MM.1S (cell line): ENCODE data around the gene FAM193B.

Experiments used
- DNase-seq: peaks from one replicate; pipeline ENCODE4 v3.0.0-alpha.2; 2015
- H2AFZ ChIP-seq: fragments of 300-600 bp; sonication (generic); 2 replicates; pipeline ENCODE4 v1.6.0; 2016; ENCODE audit warnings: antibody characterized with exemption, low read length
- H3F3A ChIP-seq: fragments of 300-600 bp; sonication (generic); 2 replicates; pipeline ENCODE4 v1.6.1; 2016; ENCODE audit warnings: mild to moderate bottlenecking, antibody characterized with exemption, low read length, moderate library complexity, mixed read lengths; ENCODE audit not compliant: insufficient read depth
- H3K27ac ChIP-seq: fragments of 300-600 bp; sonication (generic); 2 replicates; pipeline ENCODE4 v1.5.1; 2016; ENCODE audit warnings: mild to moderate bottlenecking, low read length
- H3K27me3 ChIP-seq: fragments of 300-600 bp; sonication (generic); replicated peaks from 2 replicates; pipeline ENCODE4 v1.6.0; 2016; ENCODE audit warnings: low read length; ENCODE audit not compliant: insufficient read depth
- H3K36me3 ChIP-seq: fragments of 300-600 bp; sonication (generic); replicated peaks from 2 replicates; pipeline ENCODE4 v1.6.1; 2016; ENCODE audit warnings: mild to moderate bottlenecking, low read length, mixed read lengths; ENCODE audit not compliant: insufficient read depth
- H3K4me1 ChIP-seq: fragments of 300-600 bp; sonication (generic); 2 replicates; pipeline ENCODE4 v1.6.1; 2016; ENCODE audit warnings: low read length, mixed read lengths
- H3K4me2 ChIP-seq: fragments of 300-600 bp; sonication (generic); 2 replicates; pipeline ENCODE4 v1.6.0; 2016; ENCODE audit warnings: low read depth, low read length
- H3K4me3 ChIP-seq: fragments of 300-600 bp; sonication (generic); 2 replicates; pipeline ENCODE4 v1.5.1; 2016; ENCODE audit warnings: low read length, mixed read lengths
- H3K79me2 ChIP-seq: fragments of 300-600 bp; sonication (generic); 2 replicates; pipeline ENCODE4 v1.6.1; 2016; ENCODE audit warnings: mixed run types, low read length, mixed read lengths
- H3K9ac ChIP-seq: fragments of 300-600 bp; sonication (generic); 2 replicates; pipeline ENCODE4 v1.6.1; 2016; ENCODE audit warnings: low read length, mixed read lengths
- H3K9me2 ChIP-seq: fragments of 300-600 bp; sonication (generic); replicated peaks from 2 replicates; pipeline ENCODE4 v1.6.1; 2016; ENCODE audit warnings: mild to moderate bottlenecking, low read length, mixed read lengths; ENCODE audit not compliant: insufficient read depth
- H3K9me3 ChIP-seq: fragments of 300-600 bp; sonication (generic); replicated peaks from 2 replicates; pipeline ENCODE4 v1.6.1; 2016; ENCODE audit warnings: mild to moderate bottlenecking, low read length, mixed read lengths; ENCODE audit not compliant: insufficient read depth
- H4K20me1 ChIP-seq: fragments of 300-600 bp; sonication (generic); 2 replicates; pipeline ENCODE4 v1.6.1; 2016; ENCODE audit warnings: mild to moderate bottlenecking, low read length, moderate library complexity, mixed read lengths; ENCODE audit not compliant: insufficient read depth
- EZH2 ChIP-seq: fragments of 300-600 bp; sonication (generic); optimal IDR thresholded peaks from 2 replicates; pipeline ENCODE3; 2017; ENCODE audit warnings: low read depth, mild to moderate bottlenecking, antibody characterized with exemption, low read length, mixed read lengths
- EZH2phosphoT487 ChIP-seq: fragments of 300-600 bp; sonication (generic); IDR thresholded peaks from 2 replicates; pipeline ENCODE4 v1.6.1; 2018; ENCODE audit warnings: antibody characterized with exemption, low read length
- TF ChIP-seq, protein P1 (sequence below): fragments of 300-600 bp; sonication (generic); IDR thresholded peaks from 2 replicates; pipeline ENCODE4 v1.5.1; 2016; ENCODE audit warnings: antibody characterized with exemption, low read length, mixed read lengths

FAM193B gene

DNA sequence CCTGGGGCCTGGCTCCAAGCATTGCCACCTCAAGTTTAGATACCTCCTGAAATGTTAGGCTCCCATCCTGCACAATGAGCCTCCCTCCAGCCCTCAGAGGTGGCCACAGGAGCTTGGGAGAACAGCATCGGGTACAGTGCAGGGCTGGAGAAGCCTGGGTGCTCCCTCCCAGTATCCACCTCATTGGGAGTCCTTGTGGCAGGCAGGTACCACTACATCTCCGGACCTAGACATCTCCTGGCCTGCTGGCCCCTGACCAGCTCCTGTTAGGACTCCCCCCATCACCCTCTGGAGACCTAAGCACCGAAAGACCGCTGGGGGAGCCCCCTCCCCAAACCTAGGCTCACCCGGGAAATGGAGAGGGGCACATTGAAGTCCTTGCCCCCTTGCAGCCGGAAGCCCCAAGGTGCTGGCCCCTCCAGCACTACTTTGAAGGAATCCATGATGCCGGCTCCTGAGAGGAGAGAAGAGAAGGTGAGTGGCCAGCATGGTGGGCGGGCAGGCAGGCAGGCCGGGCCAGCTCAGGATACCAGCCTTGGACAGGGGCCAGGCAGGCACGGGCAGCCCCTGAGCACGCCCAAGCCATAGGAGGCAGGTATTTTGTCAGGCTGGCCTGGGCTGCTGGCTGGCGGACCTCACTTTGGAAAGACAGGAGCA, 58.2 kb downstream of the FAM193B start:
- Histone ChIP-seq H3K9ac (no peak overlapping the region), H3K4me1 (peaks cover 5% of the 10 kb centered on the region), H3K79me2 (no peaks in the 10 kb centered on the region), H2AFZ (no peak overlapping the region), H3K9me2 (no peaks in the 10 kb centered on the region), H3F3A (no peaks in the 10 kb centered on the region), H3K27ac (no peak overlapping the region), H3K4me3 (no peak overlapping the region), H3K27me3 (peaks cover 21% of the 10 kb centered on the region), H4K20me1 (no peaks in the 10 kb centered on the region), H3K4me2 (peak overlapping the region; percentile 27; the same call in 1 of the 2 replicates), H3K36me3 (no peaks in the 10 kb centered on the region), H3K9me3 (no peaks in the 10 kb centered on the region)
- TF ChIP-seq, protein P1, sequence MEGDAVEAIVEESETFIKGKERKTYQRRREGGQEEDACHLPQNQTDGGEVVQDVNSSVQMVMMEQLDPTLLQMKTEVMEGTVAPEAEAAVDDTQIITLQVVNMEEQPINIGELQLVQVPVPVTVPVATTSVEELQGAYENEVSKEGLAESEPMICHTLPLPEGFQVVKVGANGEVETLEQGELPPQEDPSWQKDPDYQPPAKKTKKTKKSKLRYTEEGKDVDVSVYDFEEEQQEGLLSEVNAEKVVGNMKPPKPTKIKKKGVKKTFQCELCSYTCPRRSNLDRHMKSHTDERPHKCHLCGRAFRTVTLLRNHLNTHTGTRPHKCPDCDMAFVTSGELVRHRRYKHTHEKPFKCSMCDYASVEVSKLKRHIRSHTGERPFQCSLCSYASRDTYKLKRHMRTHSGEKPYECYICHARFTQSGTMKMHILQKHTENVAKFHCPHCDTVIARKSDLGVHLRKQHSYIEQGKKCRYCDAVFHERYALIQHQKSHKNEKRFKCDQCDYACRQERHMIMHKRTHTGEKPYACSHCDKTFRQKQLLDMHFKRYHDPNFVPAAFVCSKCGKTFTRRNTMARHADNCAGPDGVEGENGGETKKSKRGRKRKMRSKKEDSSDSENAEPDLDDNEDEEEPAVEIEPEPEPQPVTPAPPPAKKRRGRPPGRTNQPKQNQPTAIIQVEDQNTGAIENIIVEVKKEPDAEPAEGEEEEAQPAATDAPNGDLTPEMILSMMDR = peak; percentile 22; the same call in 1 of the 2 replicates
- no peak for TF ChIP-seq EZH2phosphoT487
- no peak for DNase-seq

DNA sequence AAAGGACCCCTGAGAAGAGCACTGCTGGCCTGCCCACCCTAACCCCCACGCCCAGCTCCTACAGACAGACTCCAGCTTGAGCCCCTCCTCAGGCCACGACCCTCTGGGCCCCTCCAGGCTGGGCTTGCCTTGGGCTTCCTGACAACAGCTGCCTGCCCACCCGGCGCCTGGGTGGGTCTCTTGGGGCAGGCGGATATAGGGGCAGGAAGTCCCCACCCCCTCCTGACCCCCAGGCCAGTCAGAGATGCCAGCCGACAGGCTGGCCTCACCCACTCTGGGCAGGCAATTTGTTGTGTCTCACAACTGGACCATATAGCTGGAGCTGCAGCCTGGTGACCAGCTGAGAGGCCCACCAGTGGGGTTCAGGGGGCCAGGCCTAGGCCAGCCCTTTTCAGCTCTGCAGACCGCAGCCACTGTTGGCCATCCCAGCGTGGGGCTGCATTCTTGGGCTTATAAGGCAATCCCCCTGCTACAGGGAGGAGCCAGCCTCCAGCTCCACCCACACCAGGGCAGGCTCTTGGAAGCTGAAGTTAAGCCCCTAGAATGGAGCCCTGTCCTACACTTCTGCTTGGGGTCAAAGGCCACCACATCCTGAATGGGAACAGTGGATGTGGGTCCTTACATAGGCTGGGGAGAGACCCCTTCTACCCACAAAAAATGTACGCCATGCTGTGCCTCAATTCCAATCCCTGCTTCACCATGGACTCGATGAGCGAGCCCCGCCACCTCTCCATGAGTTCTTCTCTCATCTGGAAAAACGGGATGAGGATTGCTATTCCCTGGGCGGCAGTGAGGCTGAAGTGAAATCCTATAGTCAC, 58.9 kb downstream of the FAM193B start:
- no peaks in the 10 kb centered on the region for H3K36me3 ChIP-seq
- no peaks in the 10 kb centered on the region for H3K9me2 ChIP-seq
- H3K79me2 ChIP-seq = no peaks in the 10 kb centered on the region
- peaks cover 5% of the 10 kb centered on the region for H3K4me1 ChIP-seq
- no peak for DNase-seq
- no peaks in the 10 kb centered on the region for H3F3A ChIP-seq
- no peak overlapping the region for H3K9ac ChIP-seq
- no peak overlapping the region for H3K4me3 ChIP-seq
- TF ChIP-seq, protein P1 = no peak
- TF ChIP-seq EZH2phosphoT487 (no peak), EZH2 (no peak)
- no peak overlapping the region for H3K4me2 ChIP-seq
- no peaks in the 10 kb centered on the region for H4K20me1 ChIP-seq
- H3K9me3 ChIP-seq = no peaks in the 10 kb centered on the region
- H2AFZ ChIP-seq = no peak overlapping the region
- no peak overlapping the region for H3K27ac ChIP-seq
- H3K27me3 ChIP-seq = peaks cover 21% of the 10 kb centered on the region

DNA sequence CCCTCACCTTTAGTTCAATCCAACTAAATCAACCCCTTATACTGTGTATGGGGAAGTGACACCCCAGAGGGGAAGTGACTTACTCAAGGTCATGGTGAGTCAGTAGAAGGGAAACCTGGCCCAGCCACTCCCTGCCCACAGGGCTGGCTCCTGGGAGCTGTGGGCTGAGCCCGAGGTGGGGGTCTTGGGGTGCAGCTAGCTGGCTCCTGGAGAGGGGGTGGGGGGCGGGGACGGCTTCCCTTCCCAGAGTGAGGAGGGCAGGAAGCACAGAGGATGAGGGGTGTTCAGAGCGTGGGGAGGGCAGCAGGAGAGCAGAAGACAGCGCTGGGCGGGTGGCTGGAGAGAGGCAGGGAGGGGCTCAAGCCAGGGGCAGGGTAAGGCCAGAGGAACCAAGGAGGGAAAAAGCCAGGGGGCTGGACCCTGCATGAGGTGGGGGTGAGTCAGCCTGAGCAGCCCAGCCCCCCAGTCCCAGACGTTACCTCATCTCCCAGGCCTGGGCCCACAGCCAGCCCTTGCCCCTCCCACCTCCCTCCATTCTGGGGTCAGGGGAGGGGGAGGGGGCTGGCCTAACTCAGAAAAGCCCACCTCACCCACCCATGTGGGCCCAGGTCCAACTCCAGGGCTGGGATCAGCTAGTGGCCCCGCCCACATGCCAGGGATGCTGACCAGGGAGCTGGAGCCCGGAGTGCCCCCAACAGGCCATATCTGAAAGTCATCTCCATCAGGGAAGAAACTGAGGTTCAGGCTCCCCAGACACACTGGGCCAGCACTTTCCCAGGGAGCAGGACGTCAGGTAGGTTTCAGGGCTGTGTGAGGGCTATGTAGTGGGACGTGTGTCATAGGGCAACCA, 59.8 kb downstream of the FAM193B start:
- Histone ChIP-seq H3K9me3 (no peaks in the 10 kb centered on the region), H3K9me2 (no peaks in the 10 kb centered on the region), H3K27ac (no peak overlapping the region), H3K9ac (no peak overlapping the region), H3K4me2 (no peak overlapping the region), H3K4me1 (peaks cover 11% of the 10 kb centered on the region), H3K27me3 (peaks cover 19% of the 10 kb centered on the region), H2AFZ (no peak overlapping the region), H3K36me3 (no peaks in the 10 kb centered on the region), H3F3A (peaks cover 6% of the 10 kb centered on the region), H4K20me1 (no peaks in the 10 kb centered on the region), H3K79me2 (no peaks in the 10 kb centered on the region), H3K4me3 (no peak overlapping the region)
- no peak for DNase-seq
- no peak for TF ChIP-seq EZH2phosphoT487
- TF ChIP-seq EZH2 = no peak
- TF ChIP-seq, protein P1 = no peak
